Liver (tissue), 3 donors: ENCODE data around the gene DZIP1L.

Experiments used
- TAF1 ChIP-seq: conservative IDR thresholded peaks from 2 replicates; pipeline ENCODE4 v1.6.1; 2016; ENCODE audit warnings: antibody characterized with exemption, mild to moderate bottlenecking
- YY1 ChIP-seq: IDR thresholded peaks from 2 replicates; pipeline ENCODE4 v1.6.1; 2016; ENCODE audit warnings: antibody characterized with exemption, mild to moderate bottlenecking
- TF ChIP-seq, protein P1 (sequence below): fragments of 150-350 bp; IDR thresholded peaks from 2 replicates; pipeline ENCODE4 v1.5.1; 2017; ENCODE audit warnings: improper control_type of control experiment, low read depth, low read length; ENCODE audit not compliant: missing input control
- TF ChIP-seq, protein P2 (sequence below): IDR thresholded peaks from 2 replicates; pipeline ENCODE4 v1.6.1; 2016; ENCODE audit warnings: antibody characterized with exemption
- TF ChIP-seq, protein P3 (sequence below): IDR thresholded peaks from 2 replicates; pipeline ENCODE4 v1.6.1; 2016; ENCODE audit warnings: antibody characterized with exemption, mild to moderate bottlenecking
- donor health status: healthy.
- donor health status: healthy.

DNA sequence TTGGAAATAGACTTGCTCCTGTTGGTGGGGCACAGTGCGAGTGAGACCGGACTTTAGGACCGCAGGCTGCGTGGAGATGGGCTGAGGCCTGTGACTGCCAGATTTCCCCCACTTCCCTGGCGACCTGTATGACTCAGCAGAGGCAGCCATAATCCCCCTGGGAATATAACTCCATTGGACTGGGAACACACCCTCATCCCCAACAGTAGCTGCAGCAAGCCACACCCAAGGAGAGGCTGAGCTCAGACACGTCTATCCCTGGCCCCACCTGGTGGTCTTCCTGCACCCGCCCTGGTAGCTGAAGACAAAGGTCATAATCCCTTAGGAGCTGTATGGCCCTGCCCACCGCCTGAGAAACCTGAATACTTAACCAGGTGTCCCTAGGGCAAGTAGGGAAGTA is 42.6 kb downstream of the DZIP1L start:
- TF ChIP-seq, protein P1, sequence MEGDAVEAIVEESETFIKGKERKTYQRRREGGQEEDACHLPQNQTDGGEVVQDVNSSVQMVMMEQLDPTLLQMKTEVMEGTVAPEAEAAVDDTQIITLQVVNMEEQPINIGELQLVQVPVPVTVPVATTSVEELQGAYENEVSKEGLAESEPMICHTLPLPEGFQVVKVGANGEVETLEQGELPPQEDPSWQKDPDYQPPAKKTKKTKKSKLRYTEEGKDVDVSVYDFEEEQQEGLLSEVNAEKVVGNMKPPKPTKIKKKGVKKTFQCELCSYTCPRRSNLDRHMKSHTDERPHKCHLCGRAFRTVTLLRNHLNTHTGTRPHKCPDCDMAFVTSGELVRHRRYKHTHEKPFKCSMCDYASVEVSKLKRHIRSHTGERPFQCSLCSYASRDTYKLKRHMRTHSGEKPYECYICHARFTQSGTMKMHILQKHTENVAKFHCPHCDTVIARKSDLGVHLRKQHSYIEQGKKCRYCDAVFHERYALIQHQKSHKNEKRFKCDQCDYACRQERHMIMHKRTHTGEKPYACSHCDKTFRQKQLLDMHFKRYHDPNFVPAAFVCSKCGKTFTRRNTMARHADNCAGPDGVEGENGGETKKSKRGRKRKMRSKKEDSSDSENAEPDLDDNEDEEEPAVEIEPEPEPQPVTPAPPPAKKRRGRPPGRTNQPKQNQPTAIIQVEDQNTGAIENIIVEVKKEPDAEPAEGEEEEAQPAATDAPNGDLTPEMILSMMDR, result no peak
- TF ChIP-seq YY1 (no peak), TAF1 (no peak)
- TF ChIP-seq, protein P2, sequence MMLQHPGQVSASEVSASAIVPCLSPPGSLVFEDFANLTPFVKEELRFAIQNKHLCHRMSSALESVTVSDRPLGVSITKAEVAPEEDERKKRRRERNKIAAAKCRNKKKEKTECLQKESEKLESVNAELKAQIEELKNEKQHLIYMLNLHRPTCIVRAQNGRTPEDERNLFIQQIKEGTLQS, result no peak
- TF ChIP-seq, protein P3, sequence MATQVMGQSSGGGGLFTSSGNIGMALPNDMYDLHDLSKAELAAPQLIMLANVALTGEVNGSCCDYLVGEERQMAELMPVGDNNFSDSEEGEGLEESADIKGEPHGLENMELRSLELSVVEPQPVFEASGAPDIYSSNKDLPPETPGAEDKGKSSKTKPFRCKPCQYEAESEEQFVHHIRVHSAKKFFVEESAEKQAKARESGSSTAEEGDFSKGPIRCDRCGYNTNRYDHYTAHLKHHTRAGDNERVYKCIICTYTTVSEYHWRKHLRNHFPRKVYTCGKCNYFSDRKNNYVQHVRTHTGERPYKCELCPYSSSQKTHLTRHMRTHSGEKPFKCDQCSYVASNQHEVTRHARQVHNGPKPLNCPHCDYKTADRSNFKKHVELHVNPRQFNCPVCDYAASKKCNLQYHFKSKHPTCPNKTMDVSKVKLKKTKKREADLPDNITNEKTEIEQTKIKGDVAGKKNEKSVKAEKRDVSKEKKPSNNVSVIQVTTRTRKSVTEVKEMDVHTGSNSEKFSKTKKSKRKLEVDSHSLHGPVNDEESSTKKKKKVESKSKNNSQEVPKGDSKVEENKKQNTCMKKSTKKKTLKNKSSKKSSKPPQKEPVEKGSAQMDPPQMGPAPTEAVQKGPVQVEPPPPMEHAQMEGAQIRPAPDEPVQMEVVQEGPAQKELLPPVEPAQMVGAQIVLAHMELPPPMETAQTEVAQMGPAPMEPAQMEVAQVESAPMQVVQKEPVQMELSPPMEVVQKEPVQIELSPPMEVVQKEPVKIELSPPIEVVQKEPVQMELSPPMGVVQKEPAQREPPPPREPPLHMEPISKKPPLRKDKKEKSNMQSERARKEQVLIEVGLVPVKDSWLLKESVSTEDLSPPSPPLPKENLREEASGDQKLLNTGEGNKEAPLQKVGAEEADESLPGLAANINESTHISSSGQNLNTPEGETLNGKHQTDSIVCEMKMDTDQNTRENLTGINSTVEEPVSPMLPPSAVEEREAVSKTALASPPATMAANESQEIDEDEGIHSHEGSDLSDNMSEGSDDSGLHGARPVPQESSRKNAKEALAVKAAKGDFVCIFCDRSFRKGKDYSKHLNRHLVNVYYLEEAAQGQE, result no peak
